GM18505 (cell line): Measurements from ENCODE around the gene ECHDC3.

Experiments used
- ATAC-seq: cut with Tn5 transposase; IDR thresholded peaks from one replicate; pipeline ENCODE4 v1.9.1; 2021; ENCODE audit not compliant: unreplicated experiment
- POLR2A ChIP-seq: IDR thresholded peaks from 4 replicates; pipeline ENCODE4 v1.6.1; 2011; ENCODE audit warnings: borderline replicate concordance; ENCODE audit not compliant: insufficient read depth, insufficient read length; ENCODE audit errors: extremely low read depth

ECHDC3 gene

GRCh38 chr10:11742009-11742778, at the start of gene ECHDC3:
Gene ECHDC3 (plus strand): TSS chr10:11742382. CDS start chr10:11742577, 195 bp downstream.
- TF ChIP-seq POLR2A, result no peak
- peak; percentile 64 for ATAC-seq

GRCh38 chr10:11693376-11693775, 48.8 kb upstream of the ECHDC3 start:
- no peak for ATAC-seq
- TF ChIP-seq POLR2A, result no peak

GRCh38 chr10:11695779-11696178, 46.4 kb upstream of the ECHDC3 start:
- no peak for TF ChIP-seq POLR2A
- ATAC-seq, result no peak

- ATAC-seq, result no peak
- TF ChIP-seq POLR2A, result no peak
These were observed 44.3 kb upstream of the ECHDC3 start for GRCh38 chr10:11697718-11698527.

- no peak for TF ChIP-seq POLR2A
- peak; percentile 88 for ATAC-seq
These were observed 43.3 kb upstream of the ECHDC3 start for GRCh38 chr10:11698691-11699549.

- ATAC-seq, result peak; percentile 2
- no peak for TF ChIP-seq POLR2A
These were observed 42.6 kb upstream of the ECHDC3 start for GRCh38 chr10:11699550-11700097.

- no peak for ATAC-seq
- no peak for TF ChIP-seq POLR2A
These were observed 41.6 kb upstream of the ECHDC3 start for GRCh38 chr10:11700539-11700938.

- ATAC-seq, result no peak
- TF ChIP-seq POLR2A, result no peak
These were observed 40.6 kb upstream of the ECHDC3 start for GRCh38 chr10:11701451-11702095.

GRCh38 chr10:11702264-11702663, 39.9 kb upstream of the ECHDC3 start:
- no peak for ATAC-seq

GRCh38 chr10:11704092-11704491, 38.1 kb upstream of the ECHDC3 start:
- ATAC-seq, result no peak
- no peak for TF ChIP-seq POLR2A

More at GRCh38 chr10:11702264-11702663, 39.9 kb upstream of the ECHDC3 start:
- TF ChIP-seq POLR2A, result no peak

- TF ChIP-seq POLR2A, result no peak
- no peak for ATAC-seq
These were observed 36.5 kb upstream of the ECHDC3 start for GRCh38 chr10:11705722-11706121.

GRCh38 chr10:11706895-11707567, 35.2 kb upstream of the ECHDC3 start:
- TF ChIP-seq POLR2A, result no peak
- ATAC-seq, result no peak
